Testis (tissue), 2 donors: ENCODE results near the gene STYXL1.

Experiments used
- POLR2A ChIP-seq: fragments of 450-650 bp; IDR thresholded peaks from one replicate; pipeline ENCODE4 v1.6.1; 2017; ENCODE audit warnings: antibody characterized with exemption, mild to moderate bottlenecking, moderate library complexity
- TF ChIP-seq, protein P1 (sequence below), 3 experiments: fragments of 450-650 bp in 2 of 3; fragments of 200-600 bp in 1 of 3; sonication (generic) in 1 of 3; IDR thresholded peaks; one replicate each; pipeline ENCODE4 v1.5.1; 2016 to 2019; ENCODE audit warnings: antibody characterized with exemption in 3 of 3, mild to moderate bottlenecking in 2 of 3, moderate library complexity in 1 of 3

DNA sequence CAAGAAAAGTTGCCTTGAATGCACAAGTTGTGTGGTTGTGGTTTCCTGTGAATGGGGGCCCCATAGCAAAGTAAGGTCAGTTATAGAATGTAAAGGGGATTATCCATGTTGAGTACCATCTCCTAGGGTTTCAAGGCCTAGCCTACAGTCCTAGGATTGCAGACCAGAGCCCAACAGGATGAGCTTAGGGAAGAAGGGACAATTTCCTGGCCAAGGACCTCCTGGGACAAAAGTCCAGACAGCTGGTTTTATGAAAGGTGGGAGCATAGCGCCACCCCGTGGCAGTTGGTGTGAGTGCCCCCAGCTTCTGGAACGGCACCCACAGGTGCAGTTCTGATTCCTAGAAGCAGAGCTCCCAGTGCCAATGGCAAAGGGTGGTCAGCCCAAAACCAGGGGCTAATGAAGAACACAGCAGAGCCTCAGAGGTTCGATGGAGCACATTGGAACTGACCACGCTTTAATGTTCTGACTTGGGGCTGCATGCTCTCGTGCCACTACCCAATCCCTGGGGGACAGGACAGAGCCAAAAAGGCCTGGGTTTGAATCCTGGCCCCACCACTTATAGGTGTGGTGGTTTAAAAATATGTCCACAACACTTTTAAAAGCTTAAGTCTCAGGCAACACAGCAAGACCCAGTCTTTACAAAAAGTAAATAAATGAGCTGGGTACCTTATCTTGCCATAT is 27.6 kb downstream of the STYXL1 start:
- TF ChIP-seq, protein P1, sequence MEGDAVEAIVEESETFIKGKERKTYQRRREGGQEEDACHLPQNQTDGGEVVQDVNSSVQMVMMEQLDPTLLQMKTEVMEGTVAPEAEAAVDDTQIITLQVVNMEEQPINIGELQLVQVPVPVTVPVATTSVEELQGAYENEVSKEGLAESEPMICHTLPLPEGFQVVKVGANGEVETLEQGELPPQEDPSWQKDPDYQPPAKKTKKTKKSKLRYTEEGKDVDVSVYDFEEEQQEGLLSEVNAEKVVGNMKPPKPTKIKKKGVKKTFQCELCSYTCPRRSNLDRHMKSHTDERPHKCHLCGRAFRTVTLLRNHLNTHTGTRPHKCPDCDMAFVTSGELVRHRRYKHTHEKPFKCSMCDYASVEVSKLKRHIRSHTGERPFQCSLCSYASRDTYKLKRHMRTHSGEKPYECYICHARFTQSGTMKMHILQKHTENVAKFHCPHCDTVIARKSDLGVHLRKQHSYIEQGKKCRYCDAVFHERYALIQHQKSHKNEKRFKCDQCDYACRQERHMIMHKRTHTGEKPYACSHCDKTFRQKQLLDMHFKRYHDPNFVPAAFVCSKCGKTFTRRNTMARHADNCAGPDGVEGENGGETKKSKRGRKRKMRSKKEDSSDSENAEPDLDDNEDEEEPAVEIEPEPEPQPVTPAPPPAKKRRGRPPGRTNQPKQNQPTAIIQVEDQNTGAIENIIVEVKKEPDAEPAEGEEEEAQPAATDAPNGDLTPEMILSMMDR (IDR thresholded peaks at IDR 0.05) = peak; percentile 82 to 90 (median 89)
- no peak for TF ChIP-seq POLR2A
